HEK293 (cell line): ENCODE measurements around the gene TCAP.

Experiments used
- CTCF ChIA-PET: fragments of 350-600 bp; formaldehyde crosslinking; extraction: SDS; loops from one replicate; lab custom pipeline; 2021; ENCODE audit warnings: antibody characterized with exemption; lab: Yijun Ruan, JAX
- POLR2A ChIA-PET: fragments of 300-600 bp; formaldehyde crosslinking; extraction: SDS; loops from one replicate; lab custom pipeline; 2020; ENCODE audit warnings: antibody characterized with exemption, inconsistent platforms; lab: Yijun Ruan, JAX
- H3K27ac ChIP-seq: fragments of 200-500 bp; sonication (Bioruptor generic); 2 replicates; pipeline ENCODE4 v1.5.1; 2014; ENCODE audit warnings: low read depth, low read length, control low read depth, inconsistent platforms; ENCODE audit errors: extremely low read depth
- H3K36me3 ChIP-seq, 2 experiments: fragments of 200-500 bp in 1 of 2; sonication (Bioruptor generic) in 1 of 2; 1 replicate in 1 of 2; 2 replicates in 1 of 2; pipeline ENCODE4 v1.5.1; 2014 to 2017; ENCODE audit warnings: inconsistent platforms in 2 of 2, low read length in 2 of 2; ENCODE audit not compliant: control insufficient read depth in 2 of 2, insufficient read depth in 1 of 2
- H3K4me1 ChIP-seq: fragments of 200-500 bp; sonication (Bioruptor generic); 2 replicates; pipeline ENCODE4 v1.5.1; 2014; ENCODE audit warnings: mild to moderate bottlenecking, low read length, inconsistent platforms; ENCODE audit not compliant: control insufficient read depth, insufficient read depth
- H3K4me3 ChIP-seq: 2 replicates; pipeline ENCODE4 v1.5.1; 2011; ENCODE audit warnings: low read depth, mild to moderate bottlenecking, control low read depth, low read length, moderate library complexity
- H3K9me3 ChIP-seq: fragments of 200-500 bp; sonication (Bioruptor generic); 2 replicates; pipeline ENCODE4 v1.5.1; 2014; ENCODE audit warnings: low read depth, low read length, inconsistent platforms; ENCODE audit not compliant: control insufficient read depth, insufficient read depth
- BCL11B ChIP-seq: fragments of 450-650 bp; formaldehyde crosslinking; IDR thresholded peaks from 2 replicates; pipeline ENCODE4 v1.5.1; 2016; ENCODE audit warnings: low read depth, missing biosample characterization, missing genetic modification characterization
- EGR2 ChIP-seq: fragments of 450-650 bp; formaldehyde crosslinking; IDR thresholded peaks from 2 replicates; pipeline ENCODE4 v1.5.1; 2016; ENCODE audit warnings: low read depth, missing biosample characterization, missing genetic modification characterization
- PRDM1 ChIP-seq: fragments of 450-650 bp; formaldehyde crosslinking; IDR thresholded peaks from 2 replicates; pipeline ENCODE4; 2016; ENCODE audit warnings: missing biosample characterization, missing genetic modification characterization
- ZBTB20 ChIP-seq: fragments of 450-650 bp; formaldehyde crosslinking; IDR thresholded peaks from 2 replicates; pipeline ENCODE4 v1.5.1; 2016; ENCODE audit warnings: missing biosample characterization, missing genetic modification characterization
- ZBTB8A ChIP-seq: fragments of 450-650 bp; formaldehyde crosslinking; IDR thresholded peaks from 2 replicates; pipeline ENCODE4 v1.5.1; 2016; ENCODE audit warnings: missing biosample characterization, missing genetic modification characterization
- ZNF133 ChIP-seq: fragments of 450-650 bp; formaldehyde crosslinking; IDR thresholded peaks from 2 replicates; pipeline ENCODE4 v1.5.1; 2016; ENCODE audit warnings: missing biosample characterization, missing genetic modification characterization
- ZNF335 ChIP-seq: fragments of 450-650 bp; formaldehyde crosslinking; conservative IDR thresholded peaks from 2 replicates; pipeline ENCODE4 v1.5.1; 2016; ENCODE audit warnings: missing biosample characterization, missing genetic modification characterization
- ZNF423 ChIP-seq: fragments of 450-650 bp; formaldehyde crosslinking; IDR thresholded peaks from 2 replicates; pipeline ENCODE4 v1.5.1; 2016; ENCODE audit warnings: missing biosample characterization, missing genetic modification characterization
- ZNF48 ChIP-seq: fragments of 450-650 bp; formaldehyde crosslinking; IDR thresholded peaks from 2 replicates; pipeline ENCODE4 v1.5.1; 2016; ENCODE audit warnings: missing biosample characterization, missing genetic modification characterization
- ZNF548 ChIP-seq: fragments of 450-650 bp; formaldehyde crosslinking; IDR thresholded peaks from 2 replicates; pipeline ENCODE4 v1.5.1; 2016; ENCODE audit warnings: missing biosample characterization, missing genetic modification characterization
- ZNF558 ChIP-seq: fragments of 450-650 bp; formaldehyde crosslinking; IDR thresholded peaks from 2 replicates; pipeline ENCODE4 v1.5.1; 2016; ENCODE audit warnings: missing biosample characterization, missing genetic modification characterization
- ZNF707 ChIP-seq: fragments of 450-650 bp; formaldehyde crosslinking; IDR thresholded peaks from 2 replicates; pipeline ENCODE4 v1.5.1; 2016; ENCODE audit warnings: missing biosample characterization, missing genetic modification characterization
- ZNF785 ChIP-seq: fragments of 450-650 bp; formaldehyde crosslinking; IDR thresholded peaks from 2 replicates; pipeline ENCODE4 v1.5.1; 2016; ENCODE audit warnings: missing biosample characterization, missing genetic modification characterization
- ZNF791 ChIP-seq: fragments of 450-650 bp; formaldehyde crosslinking; IDR thresholded peaks from 2 replicates; pipeline ENCODE4 v1.5.1; 2016; ENCODE audit warnings: missing biosample characterization, missing genetic modification characterization
- ZSCAN16 ChIP-seq: fragments of 450-650 bp; formaldehyde crosslinking; IDR thresholded peaks from 2 replicates; pipeline ENCODE4 v1.5.1; 2016; ENCODE audit warnings: missing biosample characterization, missing genetic modification characterization
- TF ChIP-seq, protein P1 (sequence below): fragments of 450-650 bp; formaldehyde crosslinking; IDR thresholded peaks from 2 replicates; pipeline ENCODE4 v1.5.1; 2016; ENCODE audit warnings: missing biosample characterization, missing genetic modification characterization
- TF ChIP-seq, protein P2 (sequence below): fragments of 450-650 bp; formaldehyde crosslinking; IDR thresholded peaks from 2 replicates; pipeline ENCODE4 v1.5.1; 2016; ENCODE audit warnings: missing biosample characterization, missing genetic modification characterization
- TF ChIP-seq, protein P3 (sequence below): fragments of 450-650 bp; formaldehyde crosslinking; IDR thresholded peaks from 2 replicates; pipeline ENCODE4 v1.5.1; 2017; ENCODE audit warnings: missing biosample characterization, missing genetic modification characterization
- TF ChIP-seq, protein P4 (sequence below): fragments of 450-650 bp; formaldehyde crosslinking; IDR thresholded peaks from 2 replicates; pipeline ENCODE4 v1.5.1; 2016; ENCODE audit warnings: missing biosample characterization, missing genetic modification characterization, low read depth

TCAP gene

DNA sequence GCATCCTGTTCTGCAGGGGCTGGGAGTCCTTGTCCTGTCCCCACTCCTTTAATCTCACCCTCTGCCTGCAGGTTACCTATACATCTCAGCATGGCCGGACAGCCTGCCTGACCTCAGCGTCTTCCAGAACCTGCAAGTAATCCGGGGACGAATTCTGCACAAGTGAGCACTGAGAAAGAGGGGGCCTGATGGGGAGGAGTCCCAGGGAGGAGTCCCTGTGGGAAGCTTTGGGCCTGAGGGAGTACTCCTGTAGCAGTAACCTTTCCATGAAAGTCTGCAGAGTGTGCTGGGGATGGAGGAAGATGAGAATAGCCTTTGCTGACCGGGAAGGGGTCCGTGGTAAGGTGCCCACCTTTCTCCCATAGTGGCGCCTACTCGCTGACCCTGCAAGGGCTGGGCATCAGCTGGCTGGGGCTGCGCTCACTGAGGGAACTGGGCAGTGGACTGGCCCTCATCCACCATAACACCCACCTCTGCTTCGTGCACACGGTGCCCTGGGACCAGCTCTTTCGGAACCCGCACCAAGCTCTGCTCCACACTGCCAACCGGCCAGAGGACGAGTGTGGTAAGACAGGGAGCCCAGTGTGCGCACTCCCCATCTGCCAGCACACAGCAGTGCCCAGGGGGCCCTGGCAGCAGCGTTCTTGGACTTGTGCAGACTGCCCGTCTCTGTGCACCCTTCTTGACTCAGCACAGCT lies 50.4 kb downstream of the TCAP start:
- Histone ChIP-seq H3K4me3 (no peak overlapping the region), H3K4me1 (no peaks in the 10 kb centered on the region), H3K36me3 (peaks cover 14 to 81% of the 10 kb centered on the region in 2 experiments; a peak in 2 of 3 replicates), H3K9me3 (no peaks in the 10 kb centered on the region), H3K27ac (no peak overlapping the region)
- ChIA-PET POLR2A (no interaction called here), CTCF (interaction anchor here (0.6 to 0.7 kb wide), 2 partner anchors 14 to 37 kb away, joined by 3 to 4 read pairs; partner anchors contain the start of gene MIEN1)
- TF ChIP-seq, protein P1, sequence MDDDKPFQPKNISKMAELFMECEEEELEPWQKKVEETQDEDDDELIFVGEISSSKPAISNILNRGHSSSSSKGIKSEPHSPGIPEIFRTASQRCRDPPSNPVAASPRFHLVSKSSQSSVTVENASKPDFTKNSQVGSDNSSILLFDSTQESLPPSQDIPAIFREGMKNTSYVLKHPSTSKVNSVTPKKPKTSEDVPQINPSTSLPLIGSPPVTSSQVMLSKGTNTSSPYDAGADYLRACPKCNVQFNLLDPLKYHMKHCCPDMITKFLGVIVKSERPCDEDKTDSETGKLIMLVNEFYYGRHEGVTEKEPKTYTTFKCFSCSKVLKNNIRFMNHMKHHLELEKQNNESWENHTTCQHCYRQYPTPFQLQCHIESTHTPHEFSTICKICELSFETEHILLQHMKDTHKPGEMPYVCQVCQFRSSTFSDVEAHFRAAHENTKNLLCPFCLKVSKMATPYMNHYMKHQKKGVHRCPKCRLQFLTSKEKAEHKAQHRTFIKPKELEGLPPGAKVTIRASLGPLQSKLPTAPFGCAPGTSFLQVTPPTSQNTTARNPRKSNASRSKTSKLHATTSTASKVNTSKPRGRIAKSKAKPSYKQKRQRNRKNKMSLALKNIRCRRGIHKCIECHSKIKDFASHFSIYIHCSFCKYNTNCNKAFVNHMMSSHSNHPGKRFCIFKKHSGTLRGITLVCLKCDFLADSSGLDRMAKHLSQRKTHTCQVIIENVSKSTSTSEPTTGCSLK (tag by site-specific recombination), result no peak
- no peak for TF ChIP-seq ZNF335 (tag by site-specific recombination)
- no peak for TF ChIP-seq ZNF548 (tag by site-specific recombination)
- TF ChIP-seq BCL11B (tag by site-specific recombination), result no peak
- TF ChIP-seq, protein P2, sequence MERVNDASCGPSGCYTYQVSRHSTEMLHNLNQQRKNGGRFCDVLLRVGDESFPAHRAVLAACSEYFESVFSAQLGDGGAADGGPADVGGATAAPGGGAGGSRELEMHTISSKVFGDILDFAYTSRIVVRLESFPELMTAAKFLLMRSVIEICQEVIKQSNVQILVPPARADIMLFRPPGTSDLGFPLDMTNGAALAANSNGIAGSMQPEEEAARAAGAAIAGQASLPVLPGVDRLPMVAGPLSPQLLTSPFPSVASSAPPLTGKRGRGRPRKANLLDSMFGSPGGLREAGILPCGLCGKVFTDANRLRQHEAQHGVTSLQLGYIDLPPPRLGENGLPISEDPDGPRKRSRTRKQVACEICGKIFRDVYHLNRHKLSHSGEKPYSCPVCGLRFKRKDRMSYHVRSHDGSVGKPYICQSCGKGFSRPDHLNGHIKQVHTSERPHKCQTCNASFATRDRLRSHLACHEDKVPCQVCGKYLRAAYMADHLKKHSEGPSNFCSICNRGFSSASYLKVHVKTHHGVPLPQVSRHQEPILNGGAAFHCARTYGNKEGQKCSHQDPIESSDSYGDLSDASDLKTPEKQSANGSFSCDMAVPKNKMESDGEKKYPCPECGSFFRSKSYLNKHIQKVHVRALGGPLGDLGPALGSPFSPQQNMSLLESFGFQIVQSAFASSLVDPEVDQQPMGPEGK (tag by site-specific recombination), result no peak
- no peak for TF ChIP-seq ZBTB8A (tag by site-specific recombination)
- TF ChIP-seq ZNF423 (tag by site-specific recombination), result no peak
- TF ChIP-seq, protein P3, sequence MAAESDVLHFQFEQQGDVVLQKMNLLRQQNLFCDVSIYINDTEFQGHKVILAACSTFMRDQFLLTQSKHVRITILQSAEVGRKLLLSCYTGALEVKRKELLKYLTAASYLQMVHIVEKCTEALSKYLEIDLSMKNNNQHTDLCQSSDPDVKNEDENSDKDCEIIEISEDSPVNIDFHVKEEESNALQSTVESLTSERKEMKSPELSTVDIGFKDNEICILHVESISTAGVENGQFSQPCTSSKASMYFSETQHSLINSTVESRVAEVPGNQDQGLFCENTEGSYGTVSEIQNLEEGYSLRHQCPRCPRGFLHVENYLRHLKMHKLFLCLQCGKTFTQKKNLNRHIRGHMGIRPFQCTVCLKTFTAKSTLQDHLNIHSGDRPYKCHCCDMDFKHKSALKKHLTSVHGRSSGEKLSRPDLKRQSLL (tag by site-specific recombination), result no peak
- no peak for TF ChIP-seq ZNF707 (tag by site-specific recombination)
- TF ChIP-seq ZNF785 (tag by site-specific recombination), result no peak
- no peak for TF ChIP-seq ZNF791 (tag by site-specific recombination)
- no peak for TF ChIP-seq ZNF48 (tag by site-specific recombination)
- no peak for TF ChIP-seq ZNF558 (tag by site-specific recombination)
- TF ChIP-seq, protein P4, sequence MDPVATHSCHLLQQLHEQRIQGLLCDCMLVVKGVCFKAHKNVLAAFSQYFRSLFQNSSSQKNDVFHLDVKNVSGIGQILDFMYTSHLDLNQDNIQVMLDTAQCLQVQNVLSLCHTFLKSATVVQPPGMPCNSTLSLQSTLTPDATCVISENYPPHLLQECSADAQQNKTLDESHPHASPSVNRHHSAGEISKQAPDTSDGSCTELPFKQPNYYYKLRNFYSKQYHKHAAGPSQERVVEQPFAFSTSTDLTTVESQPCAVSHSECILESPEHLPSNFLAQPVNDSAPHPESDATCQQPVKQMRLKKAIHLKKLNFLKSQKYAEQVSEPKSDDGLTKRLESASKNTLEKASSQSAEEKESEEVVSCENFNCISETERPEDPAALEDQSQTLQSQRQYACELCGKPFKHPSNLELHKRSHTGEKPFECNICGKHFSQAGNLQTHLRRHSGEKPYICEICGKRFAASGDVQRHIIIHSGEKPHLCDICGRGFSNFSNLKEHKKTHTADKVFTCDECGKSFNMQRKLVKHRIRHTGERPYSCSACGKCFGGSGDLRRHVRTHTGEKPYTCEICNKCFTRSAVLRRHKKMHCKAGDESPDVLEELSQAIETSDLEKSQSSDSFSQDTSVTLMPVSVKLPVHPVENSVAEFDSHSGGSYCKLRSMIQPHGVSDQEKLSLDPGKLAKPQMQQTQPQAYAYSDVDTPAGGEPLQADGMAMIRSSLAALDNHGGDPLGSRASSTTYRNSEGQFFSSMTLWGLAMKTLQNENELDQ (tag by site-specific recombination), result no peak
- no peak for TF ChIP-seq PRDM1 (tag by site-specific recombination)
- no peak for TF ChIP-seq EGR2 (tag by site-specific recombination)
- TF ChIP-seq ZSCAN16, result no peak
- no peak for TF ChIP-seq ZNF133 (tag by site-specific recombination)
- TF ChIP-seq ZBTB20 (tag by site-specific recombination), result no peak
